Mononuclear cell (primary cell): Measurements from ENCODE around the gene IL17F. TPM values are rescaled to one million over a fixed set of nuclear protein-coding genes. Genes with fewer than 3 reads are reported as not detected.

Experiments
- H3K27me3 ChIP-seq: 2 replicates; pipeline ENCODE4 v1.6.0; 2011; ENCODE audit warnings: low read length, control low read depth; ENCODE audit not compliant: insufficient read depth
- H3K4me1 ChIP-seq: 2 replicates; pipeline ENCODE4 v1.5.1; 2011; ENCODE audit warnings: mild to moderate bottlenecking, low read length, control low read depth; ENCODE audit not compliant: insufficient read depth
- H3K4me3 ChIP-seq: 2 replicates; pipeline ENCODE4 v1.5.1; 2011; ENCODE audit warnings: mild to moderate bottlenecking, low read length, moderate library complexity
- H3K9me3 ChIP-seq: 2 replicates; pipeline ENCODE4 v1.5.1; 2011; ENCODE audit warnings: low read depth, mild to moderate bottlenecking, control low read depth, low read length
- total RNA-seq: library from RNA; depleted of rRNA; stranded (reverse); fragments of >200 nt; gene quantifications from one replicate; pipeline ENCODE4 v1.2.3, GENCODE V29; 2012

The IL17F gene
- total RNA-seq, result not detected

DNA sequence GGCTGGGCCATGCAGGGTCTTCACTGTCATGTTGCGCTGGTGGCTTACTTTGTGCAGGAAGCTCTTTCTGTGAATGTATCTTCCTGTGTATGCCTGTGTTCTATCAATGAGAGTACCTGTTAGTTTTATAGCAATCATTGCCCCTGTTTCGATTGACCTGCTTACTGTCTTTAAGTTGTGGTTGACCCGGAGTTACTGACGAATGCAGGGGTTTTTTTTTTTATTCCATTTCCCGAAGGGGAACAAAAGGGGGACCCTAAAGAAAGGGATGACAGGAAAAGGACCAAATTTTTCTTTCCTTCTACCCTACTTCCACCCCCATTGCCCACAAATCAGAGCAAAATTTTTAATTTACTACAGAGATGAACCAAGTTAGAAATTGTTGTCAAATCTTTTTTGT lies at the start of gene IL17F:
IL17F (minus strand) TSS at position 101 of the 400 bp plus-strand sequence; CDS start at position 30, 71 bp downstream.
- Histone ChIP-seq H3K9me3 (no peaks in the 10 kb centered on the region), H3K4me3 (no peak within 1 kb of the TSS), H3K27me3 (no peaks in the 10 kb centered on the region), H3K4me1 (no peaks in the 10 kb centered on the region)

DNA sequence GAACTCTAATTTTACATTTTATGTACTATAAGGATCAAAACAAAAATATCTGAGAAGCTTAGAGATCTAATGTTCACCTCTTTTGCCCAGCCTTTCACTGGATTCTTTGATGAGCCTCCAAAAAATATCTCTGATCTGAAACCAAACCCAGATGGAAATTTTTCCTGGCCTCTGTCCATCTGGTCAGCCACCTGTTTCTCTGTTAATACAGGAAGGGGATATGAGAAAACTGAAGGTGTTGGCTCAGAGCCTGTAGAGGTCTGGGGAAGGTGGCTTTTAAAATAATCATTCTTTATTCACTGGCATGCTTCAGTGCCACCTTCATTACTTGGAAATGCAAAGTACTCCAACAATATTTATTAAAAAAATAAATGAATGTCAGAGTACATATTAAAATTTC lies 48.8 kb upstream of the IL17F start:
- H3K4me3 ChIP-seq, result no peak overlapping the region
- H3K9me3 ChIP-seq, result no peaks in the 10 kb centered on the region
- no peaks in the 10 kb centered on the region for H3K27me3 ChIP-seq
- H3K4me1 ChIP-seq, result peaks cover 13% of the 10 kb centered on the region

DNA sequence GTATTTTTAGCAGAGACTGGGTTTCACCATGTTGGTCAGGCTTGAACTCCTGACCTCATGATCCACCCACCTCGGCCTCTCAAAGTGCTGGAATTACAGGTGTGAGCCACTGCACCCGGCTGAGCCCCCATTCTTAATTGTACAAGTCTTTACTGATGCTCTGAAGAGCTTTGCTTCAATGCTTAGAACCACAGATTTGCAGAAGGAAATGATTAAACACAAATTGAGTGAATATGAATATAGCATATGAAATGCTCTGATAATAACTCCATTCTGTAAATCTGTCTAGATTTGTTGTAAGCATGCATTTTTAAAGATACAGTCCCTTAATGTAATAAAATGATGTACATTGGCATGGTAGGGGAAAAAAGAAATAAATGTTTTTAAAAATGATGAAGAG lies 44.5 kb upstream of the IL17F start:
- H3K4me1 ChIP-seq, result peaks cover 11% of the 10 kb centered on the region
- H3K4me3 ChIP-seq, result no peak overlapping the region
- no peaks in the 10 kb centered on the region for H3K9me3 ChIP-seq
- no peaks in the 10 kb centered on the region for H3K27me3 ChIP-seq

DNA sequence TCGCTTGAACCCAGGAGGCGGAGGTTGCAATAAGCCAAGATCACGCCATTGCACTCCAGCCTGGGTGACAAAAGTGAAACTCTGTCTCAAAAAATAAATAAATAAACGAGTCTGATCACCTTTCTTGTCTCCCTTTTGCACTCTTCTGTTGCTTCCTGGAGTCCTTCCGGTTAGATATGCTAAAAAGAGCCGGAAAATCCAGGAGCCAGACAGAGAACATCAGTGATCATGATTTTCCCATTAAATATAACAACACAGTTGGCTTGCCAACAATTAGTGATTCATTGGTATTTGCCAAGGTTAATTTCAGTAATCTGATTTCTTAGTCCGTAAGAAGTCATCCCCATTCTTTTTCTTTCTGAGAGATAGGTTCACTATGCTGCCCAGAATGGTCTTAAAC lies 43.9 kb upstream of the IL17F start:
- Histone ChIP-seq H3K9me3 (no peaks in the 10 kb centered on the region), H3K4me1 (peaks cover 16% of the 10 kb centered on the region), H3K27me3 (no peaks in the 10 kb centered on the region), H3K4me3 (no peak overlapping the region)

DNA sequence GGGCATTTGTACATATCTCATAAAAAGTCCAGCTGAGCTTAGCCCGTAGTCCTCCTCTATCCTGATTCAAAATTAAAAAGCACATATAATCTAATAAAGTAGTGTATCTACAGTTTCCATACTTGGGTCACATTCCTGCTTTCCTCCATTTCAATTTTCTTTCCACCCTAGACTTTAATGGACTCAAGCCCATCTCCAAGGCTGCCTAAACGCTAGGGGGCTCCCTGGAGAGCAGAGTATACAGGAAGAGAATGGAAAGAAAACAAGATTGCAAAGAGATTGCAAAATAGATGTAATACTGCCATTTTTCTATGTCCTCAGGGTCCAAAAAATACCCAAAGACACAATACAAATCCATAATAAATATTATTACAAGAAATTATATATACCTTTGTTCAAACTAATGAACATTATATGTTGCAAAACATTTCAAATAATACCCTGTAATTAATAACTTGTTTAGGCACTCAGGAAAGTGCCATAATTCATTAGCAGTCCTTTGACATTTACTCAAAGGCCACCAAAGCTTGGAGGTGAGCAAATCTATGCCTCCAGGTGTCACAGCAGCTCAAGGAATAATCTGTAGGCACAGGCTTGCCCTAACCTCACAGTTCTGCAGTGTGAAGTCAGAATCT lies 42.6 kb upstream of the IL17F start:
- H3K4me1 ChIP-seq, result peaks cover 23% of the 10 kb centered on the region
- H3K9me3 ChIP-seq, result no peaks in the 10 kb centered on the region
- no peaks in the 10 kb centered on the region for H3K27me3 ChIP-seq
- no peak overlapping the region for H3K4me3 ChIP-seq

DNA sequence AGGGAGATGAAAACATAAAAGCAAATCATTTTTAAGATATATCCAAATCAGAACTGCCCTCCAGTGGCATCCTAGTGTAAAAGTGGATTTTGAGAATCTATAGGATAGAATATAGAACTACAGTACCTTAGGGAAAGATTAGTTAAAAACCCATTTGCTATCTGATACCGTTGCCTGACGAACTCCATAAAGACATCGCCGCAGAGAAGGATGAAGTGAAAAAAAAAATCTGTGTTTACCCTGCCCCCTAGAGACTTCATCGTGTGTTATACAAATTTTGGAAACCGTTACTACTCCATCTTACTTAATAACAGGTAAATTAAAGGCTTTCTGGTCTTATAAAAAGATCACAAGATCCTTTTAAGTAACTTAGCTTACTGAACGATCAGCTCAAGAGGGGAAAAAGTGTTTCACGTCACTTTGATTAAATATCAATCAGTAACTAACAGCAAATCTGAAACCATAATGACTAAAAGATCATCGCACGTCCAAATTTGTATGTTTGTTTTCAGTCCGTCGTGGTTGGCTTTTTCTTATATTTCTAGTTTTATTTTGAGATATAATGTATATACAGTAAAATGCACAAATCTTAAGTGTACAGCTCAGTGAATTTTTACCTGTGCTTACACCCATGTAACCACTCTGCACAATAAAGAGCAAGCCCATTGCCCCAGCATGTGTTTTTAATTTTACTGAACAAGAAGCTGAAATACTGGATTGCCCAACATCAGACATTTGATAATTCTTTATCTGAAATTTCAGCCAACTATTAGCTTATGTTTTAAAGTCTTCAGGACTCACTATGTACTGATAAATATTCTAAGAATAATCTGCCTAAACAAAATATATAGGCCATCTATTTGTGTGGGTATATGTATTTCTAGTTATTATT lies 41.1 kb upstream of the IL17F start:
- H3K27me3 ChIP-seq, result no peaks in the 10 kb centered on the region
- peaks cover 23% of the 10 kb centered on the region for H3K4me1 ChIP-seq
- H3K9me3 ChIP-seq, result no peaks in the 10 kb centered on the region
- peak overlapping the region; percentile 79 for H3K4me3 ChIP-seq

DNA sequence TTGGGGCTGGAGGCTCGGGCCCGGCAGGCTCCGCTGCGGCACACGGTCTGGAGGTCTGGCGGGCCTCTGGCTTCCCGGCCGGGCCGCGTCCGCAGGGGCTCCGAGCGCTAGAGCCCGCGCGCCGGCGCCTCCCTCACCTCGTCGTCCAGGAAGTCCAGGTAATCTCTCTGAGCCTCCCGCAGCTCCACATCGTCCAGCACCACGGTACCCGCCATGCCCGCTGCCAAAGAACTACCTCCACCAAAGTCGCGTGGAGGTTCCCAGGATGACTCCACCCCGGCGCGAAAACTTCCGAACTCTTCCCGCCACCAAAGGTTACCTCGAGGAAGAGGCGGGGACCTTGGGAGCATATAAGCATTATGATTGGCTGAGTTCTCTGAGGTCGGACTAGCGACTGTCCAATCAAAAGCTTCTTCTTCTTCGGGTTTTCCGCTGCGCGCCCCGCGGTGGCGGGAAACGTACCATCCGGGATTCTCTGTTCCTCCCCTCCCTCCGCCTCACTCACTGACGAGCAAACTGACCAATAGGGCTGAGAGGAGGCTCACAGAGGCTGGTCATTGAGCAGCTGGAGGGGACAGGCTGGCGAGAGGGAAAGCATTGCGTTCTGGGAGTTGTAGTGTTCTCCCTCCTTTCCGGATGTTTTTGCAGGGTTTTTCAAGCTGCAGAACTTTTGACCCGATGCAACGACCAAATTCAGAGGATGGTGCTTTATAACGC lies 40.3 kb upstream of the IL17F start, which contains the start of gene MCM3:
MCM3 (minus strand) TSS at position 283 of the 717 bp plus-strand sequence; CDS start at position 215, 68 bp downstream.
- H3K4me1 ChIP-seq, result peaks cover 23% of the 10 kb centered on the region
- H3K27me3 ChIP-seq, result no peaks in the 10 kb centered on the region
- no peaks in the 10 kb centered on the region for H3K9me3 ChIP-seq
- peak within 1 kb of the TSS; percentile 79 for H3K4me3 ChIP-seq

DNA sequence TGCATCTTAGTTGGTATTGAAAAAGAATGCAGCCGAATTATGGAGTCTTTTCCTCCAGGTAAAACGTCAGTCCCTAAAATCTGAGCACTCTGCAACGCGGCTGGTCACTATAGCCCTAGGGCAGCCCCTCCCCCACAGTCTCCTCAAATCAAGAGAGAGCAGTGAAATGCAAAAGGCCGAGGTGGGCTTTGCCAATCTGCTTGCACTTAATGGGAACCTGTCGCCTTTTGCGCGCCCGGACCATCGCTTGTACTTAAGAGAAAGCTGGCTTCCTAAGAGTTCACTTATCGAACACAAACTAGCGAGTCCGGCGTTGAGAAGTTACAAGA lies 39.8 kb upstream of the IL17F start:
- peaks cover 23% of the 10 kb centered on the region for H3K4me1 ChIP-seq
- peak overlapping the region; percentile 79 for H3K4me3 ChIP-seq
- H3K9me3 ChIP-seq, result no peaks in the 10 kb centered on the region
- no peaks in the 10 kb centered on the region for H3K27me3 ChIP-seq

DNA sequence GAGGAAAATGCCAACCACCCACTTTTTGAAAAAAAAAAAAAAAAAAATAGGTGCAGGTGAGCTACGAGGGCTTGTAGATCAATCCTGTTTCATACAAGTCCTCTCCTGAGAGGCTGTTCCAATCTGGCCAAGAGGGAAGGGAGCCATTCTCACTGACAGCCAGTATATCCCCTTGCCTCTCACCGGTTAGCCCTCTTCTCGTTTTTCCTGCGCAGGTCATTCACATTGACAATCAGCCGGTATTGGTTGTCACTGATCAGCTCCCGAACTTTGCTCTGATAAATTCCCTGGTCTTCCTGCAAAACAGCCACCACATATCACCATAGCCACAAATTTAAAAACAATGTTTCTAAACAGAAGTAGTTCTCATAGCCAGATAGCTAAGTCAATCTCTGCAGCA lies 38.8 kb upstream of the IL17F start:
- Histone ChIP-seq H3K4me1 (peaks cover 23% of the 10 kb centered on the region), H3K27me3 (no peaks in the 10 kb centered on the region), H3K4me3 (no peak overlapping the region), H3K9me3 (no peaks in the 10 kb centered on the region)

DNA sequence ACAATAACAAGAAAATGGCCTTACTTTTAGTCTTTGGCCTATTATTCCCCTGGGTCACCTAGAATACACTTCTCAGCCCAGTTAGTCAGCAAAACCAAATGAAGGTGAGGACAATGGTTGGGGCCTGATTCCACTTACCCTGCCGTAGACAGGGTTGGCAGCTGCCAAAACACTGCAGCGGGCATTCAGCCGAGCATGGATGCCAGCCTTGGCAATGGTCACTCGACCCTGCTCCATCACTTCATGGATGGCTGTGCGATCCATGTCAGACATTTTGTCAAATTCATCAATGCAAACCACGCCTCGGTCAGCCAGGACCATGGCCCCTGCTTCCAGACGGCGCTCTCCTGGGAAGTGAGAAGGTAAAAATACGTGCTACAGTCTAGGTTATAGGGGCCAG lies 31.8 kb upstream of the IL17F start:
- H3K4me1 ChIP-seq, result no peaks in the 10 kb centered on the region
- H3K9me3 ChIP-seq, result no peaks in the 10 kb centered on the region
- no peaks in the 10 kb centered on the region for H3K27me3 ChIP-seq
- H3K4me3 ChIP-seq, result no peak overlapping the region

DNA sequence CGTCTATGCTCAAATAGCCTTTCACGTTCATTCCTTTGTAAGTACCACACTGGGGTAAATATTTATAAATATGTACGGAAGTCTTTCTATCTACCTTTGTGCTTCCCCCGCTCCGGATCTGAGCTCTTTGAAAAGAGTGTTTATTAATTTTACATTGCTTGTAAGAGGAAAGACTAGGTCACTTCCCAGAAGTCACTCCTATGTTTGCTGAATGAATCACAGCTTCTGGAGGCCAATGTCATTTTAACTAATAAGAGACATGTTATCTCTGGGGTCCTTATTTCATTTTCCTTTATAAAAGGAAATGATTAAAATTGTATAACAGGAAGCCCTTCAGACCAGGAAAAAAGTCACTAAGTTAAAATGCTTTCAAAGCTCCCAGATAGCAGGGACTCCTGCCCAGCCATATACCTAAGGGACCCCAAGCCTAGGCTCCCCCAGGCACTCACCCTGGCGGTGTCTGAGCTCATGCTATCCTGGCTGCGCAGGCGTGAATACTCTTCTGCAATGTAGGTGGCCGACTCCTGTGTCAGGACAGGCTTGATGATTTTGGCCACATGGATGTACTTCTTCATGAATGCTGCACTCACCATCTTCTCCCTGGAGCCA lies 27.7 kb upstream of the IL17F start:
- no peak overlapping the region for H3K4me3 ChIP-seq
- H3K4me1 ChIP-seq, result no peaks in the 10 kb centered on the region
- no peaks in the 10 kb centered on the region for H3K27me3 ChIP-seq

DNA sequence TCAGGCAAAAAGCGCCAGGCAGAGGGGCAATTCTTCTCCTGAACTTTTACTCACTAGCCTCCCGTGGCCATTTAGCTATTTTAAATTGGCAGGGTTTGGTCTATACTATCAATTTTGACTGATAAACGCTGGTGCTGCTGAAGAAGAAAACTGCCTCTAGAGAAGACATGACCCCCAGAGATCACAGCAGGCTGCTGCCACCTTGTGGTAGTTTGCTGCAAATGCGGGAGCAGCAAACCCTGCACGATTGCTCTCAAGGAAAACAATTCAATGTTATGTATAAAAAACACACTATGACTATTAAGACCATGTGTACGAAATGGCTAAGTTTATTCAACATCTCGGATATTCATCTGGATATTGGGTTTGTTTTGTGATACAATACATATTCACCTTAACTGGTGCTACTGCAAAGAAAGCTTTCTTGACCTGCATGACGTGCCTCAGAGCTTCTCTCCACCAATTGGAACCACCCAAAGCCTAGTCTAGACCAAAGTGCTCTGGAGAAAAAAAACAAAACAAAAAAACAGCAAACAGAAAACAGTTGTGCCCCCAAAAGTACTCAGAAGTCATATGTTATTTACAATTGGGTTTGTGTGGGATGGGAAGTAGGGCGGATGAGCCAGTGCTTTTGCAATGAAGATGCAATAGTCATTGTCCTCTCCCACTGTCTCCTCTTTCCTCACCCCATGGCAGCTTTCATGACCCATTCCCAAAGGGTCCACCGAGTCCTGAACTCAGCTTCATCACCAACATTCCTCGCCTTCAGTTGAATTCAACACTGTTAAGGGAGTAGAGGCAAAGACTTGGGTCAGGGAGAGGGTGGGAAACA lies 19.6 kb upstream of the IL17F start:
- Histone ChIP-seq H3K9me3 (no peaks in the 10 kb centered on the region), H3K27me3 (no peaks in the 10 kb centered on the region), H3K4me3 (no peak overlapping the region), H3K4me1 (no peaks in the 10 kb centered on the region)

More for the DNA sequence above, 27.7 kb upstream of the IL17F start:
- no peaks in the 10 kb centered on the region for H3K9me3 ChIP-seq

DNA sequence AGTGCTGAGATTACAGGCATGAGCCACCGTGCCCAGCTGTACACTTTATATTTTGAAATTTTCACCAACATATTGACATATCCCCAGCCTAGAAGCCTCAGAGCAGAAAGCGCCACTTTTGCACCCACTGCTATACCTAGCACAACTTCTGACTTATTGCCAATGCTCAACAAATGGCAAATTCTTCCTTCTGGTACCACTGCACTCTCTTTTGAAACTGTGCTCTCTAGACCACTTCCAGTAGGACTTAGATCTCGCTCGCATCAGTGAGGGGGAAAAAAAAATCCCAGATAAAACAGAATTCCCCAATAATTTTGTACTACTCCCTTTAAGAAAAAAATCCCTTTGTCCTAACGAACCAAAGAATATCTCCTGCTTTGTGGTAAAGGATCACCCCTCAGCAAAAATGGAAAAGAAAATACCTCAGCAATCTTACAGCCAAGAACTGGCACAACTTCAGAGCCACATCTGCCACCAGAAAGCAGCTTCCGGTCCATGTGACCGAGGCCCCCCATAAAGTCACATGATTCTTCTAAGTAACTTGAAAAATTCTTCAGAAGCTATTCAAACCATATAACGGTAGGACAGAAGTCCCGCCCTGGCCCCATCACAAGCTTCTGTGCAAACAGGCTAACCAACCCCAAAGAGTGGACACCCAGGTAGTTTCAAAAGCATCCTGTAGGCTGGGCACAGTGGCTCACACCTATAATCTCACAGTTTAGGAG lies 18.5 kb upstream of the IL17F start:
- Histone ChIP-seq H3K9me3 (no peaks in the 10 kb centered on the region), H3K27me3 (no peaks in the 10 kb centered on the region), H3K4me3 (no peak overlapping the region), H3K4me1 (no peaks in the 10 kb centered on the region)

DNA sequence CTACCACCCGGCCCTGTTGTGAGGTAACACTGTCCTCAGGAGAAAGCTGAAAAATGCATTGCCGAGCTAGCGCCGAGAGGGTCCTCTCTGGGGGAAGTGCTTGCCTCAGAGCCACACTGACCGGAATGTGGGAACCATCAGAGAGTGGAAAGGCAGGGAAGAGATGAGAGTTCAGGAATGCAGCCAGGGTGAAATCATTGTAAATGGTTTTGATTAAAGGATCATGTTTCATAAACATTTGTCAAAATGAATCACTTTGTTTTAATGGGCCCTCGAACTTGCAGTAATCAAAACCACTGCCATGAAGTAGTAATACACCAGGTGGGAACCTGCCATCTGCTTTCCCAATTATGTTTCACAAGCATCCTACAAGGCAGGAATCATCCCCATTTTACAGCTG lies 16.9 kb upstream of the IL17F start:
- H3K4me3 ChIP-seq, result no peak overlapping the region
- no peaks in the 10 kb centered on the region for H3K4me1 ChIP-seq
- H3K9me3 ChIP-seq, result no peaks in the 10 kb centered on the region
- no peaks in the 10 kb centered on the region for H3K27me3 ChIP-seq
